IMR-90 (cell line): ENCODE measurements around the gene CXCL8. TPM values are rescaled to one million over a fixed set of nuclear protein-coding genes. Genes with fewer than 3 reads are reported as not detected.

Experiments used
- ATAC-seq: fragments of 200-7000 bp; cut with Tn5 transposase; 2 replicates; pipeline ENCODE4 v1.9.1; 2020; ENCODE audit warnings: low read depth, mild to moderate bottlenecking, moderate library complexity
- BruUV-seq: library from RNA; stranded (reverse); fragments of 400-500 nt; replicated peaks from 2 replicates; lab custom pipeline; 2021; lab: Mats Ljungman, UMichigan
- CTCF ChIA-PET: fragments of 300-600 bp; formaldehyde crosslinking; extraction: SDS; loops from one replicate; lab custom pipeline; 2021; ENCODE audit warnings: antibody characterized with exemption; lab: Yijun Ruan, JAX
- POLR2A ChIA-PET: fragments of 300-600 bp; sonication (Branson Sonifier 250); formaldehyde crosslinking; loops from one replicate; lab custom pipeline; 2022; ENCODE audit warnings: antibody characterized with exemption; ENCODE audit not compliant: unreplicated experiment; lab: Charles Lee
- DNase-seq: peaks from one replicate; pipeline ENCODE4 v3.0.0; 2013
- H2AFZ ChIP-seq: replicated peaks from 2 replicates; pipeline ENCODE3; 2013; ENCODE audit warnings: low read length, mild to moderate bottlenecking; ENCODE audit not compliant: poor library complexity
- H2AK5ac ChIP-seq: 2 replicates; pipeline ENCODE4 v1.6.1; 2013; ENCODE audit warnings: low read depth, low read length, inconsistent platforms
- H2AK9ac ChIP-seq: replicated peaks from 2 replicates; pipeline ENCODE3; 2013; ENCODE audit warnings: mild to moderate bottlenecking, low read depth, low read length, moderate library complexity; ENCODE audit not compliant: poor library complexity
- H2BK120ac ChIP-seq: 2 replicates; pipeline ENCODE4 v1.6.1; 2013; ENCODE audit warnings: low read depth, low read length, inconsistent platforms
- H2BK15ac ChIP-seq: 3 replicates; pipeline ENCODE4 v1.6.1; 2013; ENCODE audit warnings: low read depth, low read length, inconsistent platforms
- H2BK20ac ChIP-seq: 2 replicates; pipeline ENCODE4 v1.6.1; 2013; ENCODE audit warnings: low read depth, mild to moderate bottlenecking, inconsistent platforms, low read length, moderate library complexity
- H2BK5ac ChIP-seq: 2 replicates; pipeline ENCODE4 v1.6.1; 2013; ENCODE audit warnings: mild to moderate bottlenecking, low read depth, low read length, inconsistent platforms; ENCODE audit not compliant: poor library complexity, severe bottlenecking
- H3K14ac ChIP-seq: replicated peaks from 2 replicates; pipeline ENCODE4 v1.6.1; 2013; ENCODE audit warnings: low read depth, low read length, inconsistent platforms
- H3K18ac ChIP-seq: 2 replicates; pipeline ENCODE4 v1.6.1; 2013; ENCODE audit warnings: low read depth, low read length, control low read depth
- H3K23ac ChIP-seq: 2 replicates; pipeline ENCODE4 v1.6.1; 2013; ENCODE audit warnings: low read depth, low read length, inconsistent platforms
- H3K27ac ChIP-seq: 2 replicates; pipeline ENCODE4 v1.5.1; 2013; ENCODE audit warnings: mild to moderate bottlenecking, control low read depth, low read length; ENCODE audit not compliant: insufficient read depth
- H3K27me3 ChIP-seq: 2 replicates; pipeline ENCODE4 v1.6.1; 2013; ENCODE audit warnings: low read length; ENCODE audit not compliant: control insufficient read depth, insufficient read depth
- H3K36me3 ChIP-seq: 2 replicates; pipeline ENCODE4 v1.6.1; 2013; ENCODE audit warnings: low read length, mixed read lengths; ENCODE audit not compliant: control insufficient read depth, insufficient read depth
- H3K4ac ChIP-seq: 2 replicates; pipeline ENCODE4 v1.6.1; 2013; ENCODE audit warnings: low read depth, low read length, inconsistent platforms
- H3K4me1 ChIP-seq: 2 replicates; pipeline ENCODE4 v1.6.1; 2013; ENCODE audit warnings: low read length, mixed read lengths; ENCODE audit not compliant: control insufficient read depth, insufficient read depth
- H3K4me2 ChIP-seq: 2 replicates; pipeline ENCODE4 v1.6.1; 2013; ENCODE audit warnings: low read depth, mild to moderate bottlenecking, control low read depth, low read length, moderate library complexity
- H3K4me3 ChIP-seq: 2 replicates; pipeline ENCODE4 v1.5.1; 2013; ENCODE audit warnings: low read depth, mild to moderate bottlenecking, control low read depth, low read length, moderate library complexity; ENCODE audit not compliant: insufficient read depth
- H3K56ac ChIP-seq: 2 replicates; pipeline ENCODE4 v1.6.1; 2013; ENCODE audit warnings: low read length, inconsistent platforms; ENCODE audit not compliant: insufficient read depth; ENCODE audit errors: extremely low read depth
- H3K79me1 ChIP-seq, 2 experiments: 2 replicates each; pipeline ENCODE4 v1.6.1; 2013; ENCODE audit warnings: low read length in 2 of 2, inconsistent platforms in 1 of 2, low read depth in 1 of 2
- H3K9ac ChIP-seq: 2 replicates; pipeline ENCODE4 v1.6.1; 2013; ENCODE audit warnings: low read depth, low read length, control low read depth
- H3K9me1 ChIP-seq: 2 replicates; pipeline ENCODE4 v1.6.1; 2013; ENCODE audit warnings: low read length, inconsistent platforms; ENCODE audit not compliant: insufficient read depth
- H3K9me3 ChIP-seq: 2 replicates; pipeline ENCODE4 v1.6.1; 2013; ENCODE audit warnings: low read length; ENCODE audit not compliant: control insufficient read depth, insufficient read depth
- H4K20me1 ChIP-seq: 2 replicates; pipeline ENCODE4 v1.6.1; 2013; ENCODE audit warnings: low read length, inconsistent platforms; ENCODE audit not compliant: insufficient read depth
- H4K5ac ChIP-seq: 2 replicates; pipeline ENCODE4 v1.6.1; 2013; ENCODE audit warnings: mild to moderate bottlenecking, low read depth, low read length, control low read depth
- H4K8ac ChIP-seq, 2 experiments: 2 replicates each; pipeline ENCODE4 v1.6.1; 2013; ENCODE audit warnings: low read depth in 2 of 2, low read length in 2 of 2, control low read depth in 1 of 2, inconsistent platforms in 1 of 2
- H4K91ac ChIP-seq: 2 replicates; pipeline ENCODE4 v1.6.1; 2013; ENCODE audit warnings: low read depth, low read length, inconsistent platforms; ENCODE audit not compliant: insufficient read depth
- BHLHE40 ChIP-seq: fragments of 150-350 bp; IDR thresholded peaks from 2 replicates; pipeline ENCODE4 v1.6.1; 2016; ENCODE audit warnings: mild to moderate bottlenecking, low read depth, low read length
- CEBPB ChIP-seq: IDR thresholded peaks from 2 replicates; pipeline ENCODE4 v1.6.1; 2012; ENCODE audit warnings: low read depth, low read length, improper control_type of control experiment
- CHD1 ChIP-seq: IDR thresholded peaks from 2 replicates; pipeline ENCODE4 v1.6.1; 2012; ENCODE audit warnings: low read depth, low read length, improper control_type of control experiment
- CTCF ChIP-seq: conservative IDR thresholded peaks from 2 replicates; pipeline ENCODE4 v1.5.1; 2012; ENCODE audit warnings: mild to moderate bottlenecking, low read depth, low read length, improper control_type of control experiment
- ELK1 ChIP-seq: fragments of 150-350 bp; IDR thresholded peaks from 2 replicates; pipeline ENCODE4 v1.6.1; 2016; ENCODE audit warnings: low read depth, mild to moderate bottlenecking, low read length, moderate library complexity, borderline replicate concordance
- FOS ChIP-seq: fragments of 150-350 bp; IDR thresholded peaks from 2 replicates; pipeline ENCODE4 v1.6.1; 2016; ENCODE audit warnings: low read depth, low read length
- MAFK ChIP-seq: IDR thresholded peaks from 2 replicates; pipeline ENCODE4 v1.6.1; 2012; ENCODE audit warnings: low read depth, low read length, improper control_type of control experiment
- MAZ ChIP-seq: IDR thresholded peaks from 2 replicates; pipeline ENCODE4 v1.6.1; 2012; ENCODE audit warnings: low read depth, mild to moderate bottlenecking, low read length, improper control_type of control experiment, moderate library complexity, borderline replicate concordance
- MXI1 ChIP-seq: IDR thresholded peaks from 2 replicates; pipeline ENCODE4 v1.6.1; 2012; ENCODE audit warnings: low read depth, mild to moderate bottlenecking, low read length, moderate library complexity, borderline replicate concordance
- NFE2L2 ChIP-seq: fragments of 150-350 bp; IDR thresholded peaks from 2 replicates; pipeline ENCODE4 v1.6.1; 2016; ENCODE audit warnings: low read depth, mild to moderate bottlenecking, low read length
- POLR2A ChIP-seq: IDR thresholded peaks from 2 replicates; pipeline ENCODE4 v1.6.1; 2012; ENCODE audit warnings: mild to moderate bottlenecking, low read depth, low read length
- RAD21 ChIP-seq: IDR thresholded peaks from 2 replicates; pipeline ENCODE4 v1.6.1; 2012; ENCODE audit warnings: low read length, improper control_type of control experiment
- RCOR1 ChIP-seq: IDR thresholded peaks from 2 replicates; pipeline ENCODE4 v1.6.1; 2012; ENCODE audit warnings: mild to moderate bottlenecking, low read length, improper control_type of control experiment; ENCODE audit not compliant: insufficient replicate concordance
- RFX5 ChIP-seq: IDR thresholded peaks from 2 replicates; pipeline ENCODE4 v1.8.0; 2012; ENCODE audit warnings: low read depth, mild to moderate bottlenecking, low read length, moderate library complexity
- SMC3 ChIP-seq: fragments of 150-350 bp; IDR thresholded peaks from 2 replicates; pipeline ENCODE4 v1.6.1; 2016; ENCODE audit warnings: low read depth, mild to moderate bottlenecking, antibody characterized with exemption, low read length, moderate library complexity
- USF2 ChIP-seq: fragments of 150-350 bp; IDR thresholded peaks from 2 replicates; pipeline ENCODE4 v1.6.1; 2017; ENCODE audit warnings: mild to moderate bottlenecking, antibody characterized with exemption, low read length, low read depth
- dilution Hi-C: fragments of 300-500 bp; cut with HindIII; formaldehyde crosslinking; loops from one replicate; pipeline ENCODE4 v1.14.3; 2018; ENCODE audit warnings: low sequenced_read_pairs; ENCODE audit not compliant: unreplicated experiment
- in situ Hi-C: fragments of 300-500 bp; cut with MboI; formaldehyde crosslinking; loops from 3 replicates; pipeline ENCODE4 v1.14.3; 2019; ENCODE audit warnings: low sequenced_read_pairs, inconsistent platforms, mixed read lengths
- intact Hi-C: fragments of 100-400 bp; cut with micrococcal nuclease; formaldehyde crosslinking; loops from 2 replicates; pipeline ENCODE4 v1.10.0; 2022
- polyA plus RNA-seq, 3 experiments: library from polyadenylated mRNA; depleted of rRNA; stranded (reverse); fragments of >200 nt; gene quantifications; 2 replicates each; pipeline ENCODE4 v1.2.3, GENCODE V29; 2012; ENCODE audit warnings: low replicate concordance in 1 of 3
- total RNA-seq: library from RNA; depleted of rRNA; stranded (reverse); fragments of >200 nt; gene quantifications from 2 replicates; pipeline ENCODE4 v1.2.3, GENCODE V29; 2012

Gene CXCL8
- total and polyA plus RNA-seq, 2 of the 4 experiments (the other 2 are of a cell fraction) = 2.2 to 2.7 TPM

GRCh38 chr4:73754934-73755333 lies 14.6 kb downstream of the CXCL8 start:
- Histone ChIP-seq H3K9me1 (0 out of 2 replicates have a peak, but pooled peaks cover 4% of the 10 kb centered on the region), H3K4me2 (no peak overlapping the region), H3K79me1 (no peaks in the 10 kb centered on the region), H3K14ac (no peak overlapping the region), H2AK5ac (no peak overlapping the region), H3K27ac (no peak overlapping the region), H2AK9ac (no peak overlapping the region), H2AFZ (no peak overlapping the region), H3K56ac (no peak overlapping the region), H3K23ac (no peak overlapping the region), H3K4me3 (no peak overlapping the region), H4K8ac (no peak overlapping the region), H3K4me1 (no peaks in the 10 kb centered on the region), H3K4ac (no peak overlapping the region), H4K20me1 (no peaks in the 10 kb centered on the region), H2BK120ac (no peak overlapping the region), H3K18ac (no peak overlapping the region), H3K27me3 (no peaks in the 10 kb centered on the region; the same call in 1 of the 2 replicates), H3K9me3 (no peaks in the 10 kb centered on the region), H4K91ac (no peak overlapping the region), H3K36me3 (no peaks in the 10 kb centered on the region), H4K5ac (no peak overlapping the region), H3K9ac (no peak overlapping the region), H2BK5ac (no peak overlapping the region), H2BK20ac (no peak overlapping the region), H2BK15ac (no peak overlapping the region)
- DNase-seq (no peak), ATAC-seq (no peak)
- CTCF ChIA-PET = no interaction called here
- POLR2A ChIA-PET = interaction anchor here (0.5 kb wide), 1 partner anchor 85 kb away, joined by 3 read pairs; no protein-coding TSS in a partner anchor
- BruUV-seq = no TSS peak
- in situ Hi-C loops (no loop called here), dilution Hi-C loops (no loop called here), intact Hi-C loops (no loop called here)
- TF ChIP-seq USF2 = no peak
- TF ChIP-seq RAD21 = no peak
- no peak for TF ChIP-seq RCOR1
- no peak for TF ChIP-seq MAFK
- no peak for TF ChIP-seq ELK1
- TF ChIP-seq CHD1 = no peak
- no peak for TF ChIP-seq BHLHE40
- no peak for TF ChIP-seq MAZ
- TF ChIP-seq CTCF = no peak
- no peak for TF ChIP-seq RFX5
- no peak for TF ChIP-seq FOS
- TF ChIP-seq CEBPB = no peak
- TF ChIP-seq POLR2A = no peak
- no peak for TF ChIP-seq NFE2L2
- TF ChIP-seq SMC3 = no peak
- TF ChIP-seq MXI1 = no peak
